GM23338 (cell line): Measurements from ENCODE around the gene LAMTOR1. TPM values are rescaled to one million over a fixed set of nuclear protein-coding genes. Genes with fewer than 3 reads are reported as not detected.

ENCODE experiments used
- ATAC-seq: fragments of 200-7000 bp; cut with Tn5 transposase; 3 replicates; pipeline ENCODE4 v1.9.1; 2020
- DNase-seq: peaks from one replicate; pipeline ENCODE4 v3.0.0-alpha.2; 2015; ENCODE audit warnings: low spot score
- H2AFZ ChIP-seq: fragments of 200-600 bp; sonication (generic); 2 replicates; pipeline ENCODE4 v1.8.0; 2016; ENCODE audit warnings: antibody characterized with exemption, mild to moderate bottlenecking, moderate library complexity
- H3F3A ChIP-seq: fragments of 200-600 bp; sonication (generic); replicated peaks from 2 replicates; pipeline ENCODE4 v1.8.0; 2017; ENCODE audit warnings: antibody characterized with exemption, mixed run types, low read depth
- H3K27ac ChIP-seq: fragments of 200-600 bp; sonication (generic); 2 replicates; pipeline ENCODE4 v1.6.1; 2016; ENCODE audit warnings: low read depth
- H3K27me3 ChIP-seq: fragments of 200-600 bp; sonication (generic); 2 replicates; pipeline ENCODE4 v1.8.0; 2016; ENCODE audit warnings: mild to moderate bottlenecking, mixed run types, moderate library complexity; ENCODE audit not compliant: insufficient read depth
- H3K36me3 ChIP-seq: fragments of 200-600 bp; sonication (generic); 2 replicates; pipeline ENCODE4 v1.8.0; 2016; ENCODE audit warnings: mild to moderate bottlenecking; ENCODE audit not compliant: insufficient read depth
- H3K4me1 ChIP-seq: fragments of 200-600 bp; sonication (generic); 2 replicates; pipeline ENCODE4 v1.8.0; 2016; ENCODE audit warnings: mild to moderate bottlenecking, moderate library complexity; ENCODE audit not compliant: insufficient read depth
- H3K4me2 ChIP-seq: fragments of 200-600 bp; sonication (generic); 2 replicates; pipeline ENCODE4 v1.7.1; 2017; ENCODE audit warnings: mixed run types
- H3K4me3 ChIP-seq: fragments of 200-600 bp; sonication (generic); 2 replicates; pipeline ENCODE4 v1.6.1; 2016; ENCODE audit warnings: mixed run types
- H3K79me2 ChIP-seq: fragments of 200-600 bp; sonication (generic); replicated peaks from 2 replicates; pipeline ENCODE4 v1.8.0; 2017; ENCODE audit warnings: mild to moderate bottlenecking; ENCODE audit not compliant: insufficient read depth
- H3K9me2 ChIP-seq: fragments of 200-600 bp; sonication (generic); 2 replicates; pipeline ENCODE4 v1.8.0; 2017; ENCODE audit not compliant: insufficient read depth
- H4K20me1 ChIP-seq: fragments of 200-600 bp; sonication (generic); replicated peaks from 2 replicates; pipeline ENCODE4 v1.8.0; 2017; ENCODE audit warnings: mild to moderate bottlenecking; ENCODE audit not compliant: insufficient read depth
- H3K27ac Mint-ChIP-seq: 2 replicates; pipeline ENCODE4 v1.8.0; 2020; ENCODE audit warnings: inconsistent platforms, mild to moderate bottlenecking, moderate library complexity, mixed read lengths
- H3K27me3 Mint-ChIP-seq: 3 replicates; pipeline ENCODE4 v1.8.0; 2022; ENCODE audit warnings: low read depth, mild to moderate bottlenecking, moderate library complexity, mixed read lengths, inconsistent platforms; ENCODE audit not compliant: insufficient read depth, poor library complexity
- H3K36me3 Mint-ChIP-seq: 3 replicates; pipeline ENCODE4 v1.8.0; 2021; ENCODE audit warnings: low read depth, mild to moderate bottlenecking, inconsistent platforms, moderate library complexity, mixed read lengths
- H3K4me1 Mint-ChIP-seq: 3 replicates; pipeline ENCODE4 v1.8.0; 2020; ENCODE audit warnings: mild to moderate bottlenecking, inconsistent platforms, mixed read lengths
- H3K4me3 Mint-ChIP-seq: 3 replicates; pipeline ENCODE4 v1.8.0; 2021; ENCODE audit warnings: moderate library complexity, mild to moderate bottlenecking, inconsistent platforms, mixed read lengths
- H3K9me3 Mint-ChIP-seq: 3 replicates; pipeline ENCODE4 v1.8.0; 2020; ENCODE audit warnings: moderate library complexity, mild to moderate bottlenecking, inconsistent platforms, mixed read lengths
- CREB1 ChIP-seq: fragments of 250-450 bp; sonication (Bioruptor Pico); IDR thresholded peaks from 2 replicates; pipeline ENCODE4 v1.5.0; 2020; ENCODE audit warnings: low read depth, mild to moderate bottlenecking, moderate library complexity
- EZH2 ChIP-seq: fragments of 200-600 bp; sonication (generic); IDR thresholded peaks from one replicate; pipeline ENCODE4 v1.8.0; 2017; ENCODE audit warnings: antibody characterized with exemption, mild to moderate bottlenecking, low read depth; ENCODE audit not compliant: unreplicated experiment
- NANOG ChIP-seq: IDR thresholded peaks from 2 replicates; pipeline ENCODE4 v1.6.1; 2016; ENCODE audit warnings: antibody characterized with exemption, borderline replicate concordance
- STAT1 ChIP-seq: IDR thresholded peaks from one replicate; pipeline ENCODE4 v1.6.1; 2016; ENCODE audit warnings: antibody characterized with exemption; ENCODE audit not compliant: unreplicated experiment
- ZNF114 ChIP-seq: fragments of 250-450 bp; sonication (Bioruptor Pico); IDR thresholded peaks from 2 replicates; pipeline ENCODE4 v1.5.0; 2020; ENCODE audit warnings: mild to moderate bottlenecking, moderate library complexity
- polyA plus RNA-seq: library from polyadenylated mRNA; unstranded; fragments of >200 nt; fragmentation: Nextera tagmentation; extraction: Ambion mirVana; gene quantifications from 2 replicates; pipeline ENCODE4 v1.2.1, GENCODE V29; 2016
- total RNA-seq: library from RNA; depleted of rRNA; stranded (reverse); fragments of >200 nt; shearing (Covaris generic); gene quantifications from 2 replicates; pipeline ENCODE4 v1.2.3, GENCODE V29; 2014
- TF ChIP-seq, protein P1 (sequence below), 2 experiments: fragments of 200-600 bp in 1 of 2; sonication (generic) in 1 of 2; conservative IDR thresholded peaks; 2 replicates each; pipeline versions ENCODE4 v1.5.1 to v1.6.1; 2016 to 2017; ENCODE audit warnings: antibody characterized with exemption in 2 of 2, low read depth in 2 of 2, mild to moderate bottlenecking in 2 of 2, moderate library complexity in 1 of 2
- TF ChIP-seq, protein P2 (sequence below): IDR thresholded peaks from 2 replicates; pipeline ENCODE4 v1.6.1; 2016; ENCODE audit warnings: antibody characterized with exemption
- TF ChIP-seq, protein P3 (sequence below): IDR thresholded peaks from one replicate; pipeline ENCODE4 v1.6.1; 2018; ENCODE audit warnings: antibody characterized with exemption; ENCODE audit not compliant: unreplicated experiment

Gene LAMTOR1
- total and polyA plus RNA-seq, 2 experiments from 2014 or later = 112 to 157 TPM

DNA sequence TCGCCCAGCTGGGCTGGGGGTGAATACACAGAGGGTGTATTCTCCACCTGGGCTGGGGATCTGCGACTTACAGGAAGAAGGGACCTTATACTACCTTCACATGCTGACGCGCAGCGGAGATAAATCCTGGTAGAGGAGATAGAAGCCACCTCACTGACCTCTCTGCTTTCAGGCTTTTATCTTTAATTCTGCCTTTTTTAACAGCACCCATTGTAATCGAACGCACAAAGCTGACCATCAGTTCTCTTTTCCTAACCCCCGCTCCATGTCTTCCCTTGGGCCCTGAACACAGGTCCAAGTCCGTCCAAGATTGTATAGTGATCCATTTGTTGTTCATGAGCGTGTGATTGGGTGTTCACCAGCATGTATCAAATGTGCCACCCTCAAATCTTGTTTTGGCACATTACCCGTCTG, 664 bp upstream of the LAMTOR1 start:
- TF ChIP-seq, protein P1, sequence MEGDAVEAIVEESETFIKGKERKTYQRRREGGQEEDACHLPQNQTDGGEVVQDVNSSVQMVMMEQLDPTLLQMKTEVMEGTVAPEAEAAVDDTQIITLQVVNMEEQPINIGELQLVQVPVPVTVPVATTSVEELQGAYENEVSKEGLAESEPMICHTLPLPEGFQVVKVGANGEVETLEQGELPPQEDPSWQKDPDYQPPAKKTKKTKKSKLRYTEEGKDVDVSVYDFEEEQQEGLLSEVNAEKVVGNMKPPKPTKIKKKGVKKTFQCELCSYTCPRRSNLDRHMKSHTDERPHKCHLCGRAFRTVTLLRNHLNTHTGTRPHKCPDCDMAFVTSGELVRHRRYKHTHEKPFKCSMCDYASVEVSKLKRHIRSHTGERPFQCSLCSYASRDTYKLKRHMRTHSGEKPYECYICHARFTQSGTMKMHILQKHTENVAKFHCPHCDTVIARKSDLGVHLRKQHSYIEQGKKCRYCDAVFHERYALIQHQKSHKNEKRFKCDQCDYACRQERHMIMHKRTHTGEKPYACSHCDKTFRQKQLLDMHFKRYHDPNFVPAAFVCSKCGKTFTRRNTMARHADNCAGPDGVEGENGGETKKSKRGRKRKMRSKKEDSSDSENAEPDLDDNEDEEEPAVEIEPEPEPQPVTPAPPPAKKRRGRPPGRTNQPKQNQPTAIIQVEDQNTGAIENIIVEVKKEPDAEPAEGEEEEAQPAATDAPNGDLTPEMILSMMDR (conservative IDR thresholded peaks at IDR 0.05; ENCODE audit: low read depth in 2 of 2) = peak in 1 of 2 experiments; percentile 5; a peak in 1 of 4 replicates
- TF ChIP-seq CREB1 (CRISPR knock-in tag) = no peak
- H3K4me1 ChIP-seq = peaks cover 6% of the 10 kb centered on the region; the same call in 1 of the 2 replicates
- ATAC-seq (no peak), DNase-seq (no peak)
- peaks cover 13% of the 10 kb centered on the region for H3K27me3 Mint-ChIP-seq
- no peaks in the 10 kb centered on the region for H3K9me2 ChIP-seq
- H3F3A ChIP-seq = peaks cover 9% of the 10 kb centered on the region; the same call in 1 of the 2 replicates
- peak overlapping the region; percentile 90 for H3K27ac ChIP-seq
- peaks cover 29% of the 10 kb centered on the region for H3K79me2 ChIP-seq
- no peaks in the 10 kb centered on the region; the same call in 1 of the 2 replicates for H3K36me3 ChIP-seq
- peak overlapping the region; percentile 98 for H3K27ac Mint-ChIP-seq
- no peaks in the 10 kb centered on the region; the same call in 2 of the 3 replicates for H3K9me3 Mint-ChIP-seq
- H3K4me3 ChIP-seq = peak overlapping the region; percentile 54
- H3K36me3 Mint-ChIP-seq = peaks cover 24% of the 10 kb centered on the region
- peaks cover 29% of the 10 kb centered on the region for H3K4me1 Mint-ChIP-seq
- no peaks in the 10 kb centered on the region for H3K27me3 ChIP-seq
- H3K4me3 Mint-ChIP-seq = peak overlapping the region; percentile 96
- H3K4me2 ChIP-seq = peak overlapping the region; percentile 78
- H2AFZ ChIP-seq = no peak overlapping the region
- H4K20me1 ChIP-seq = no peaks in the 10 kb centered on the region; the same call in none of the 2 replicates

DNA sequence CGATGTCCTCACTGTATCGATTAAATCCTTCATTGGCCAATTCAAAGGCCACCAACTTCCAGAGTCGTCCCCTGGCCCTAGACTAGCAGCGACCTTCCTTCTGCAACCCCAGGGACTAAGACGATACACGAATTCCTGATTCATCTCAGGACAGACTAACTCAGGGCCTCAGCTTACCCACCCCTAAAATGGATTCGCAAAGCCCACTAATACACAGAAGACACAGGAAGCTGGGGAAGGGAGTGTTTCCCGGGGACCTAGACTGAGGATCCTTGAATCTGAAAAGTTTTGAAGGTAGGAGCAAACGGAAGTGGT, 509 bp downstream of the LAMTOR1 start:
- ATAC-seq (no peak), DNase-seq (no peak)
- H3K36me3 ChIP-seq = peaks cover 1% of the 10 kb centered on the region; the same call in 1 of the 2 replicates
- peaks cover 29% of the 10 kb centered on the region for H3K79me2 ChIP-seq
- no peaks in the 10 kb centered on the region for H3K9me2 ChIP-seq
- H4K20me1 ChIP-seq = peaks cover 2% of the 10 kb centered on the region
- peak overlapping the region; percentile 88 for H3K27ac ChIP-seq
- peaks cover 9% of the 10 kb centered on the region; the same call in 1 of the 2 replicates for H3F3A ChIP-seq
- H3K4me2 ChIP-seq = peak overlapping the region; percentile 96
- Mint-ChIP-seq H3K9me3 (no peaks in the 10 kb centered on the region; the same call in 1 of the 3 replicates), H3K4me3 (peak overlapping the region; percentile 96), H3K27ac (peak overlapping the region; percentile 97), H3K27me3 (peaks cover 14% of the 10 kb centered on the region), H3K36me3 (peaks cover 36% of the 10 kb centered on the region), H3K4me1 (peaks cover 29% of the 10 kb centered on the region)
- H3K4me1 ChIP-seq = peaks cover 6% of the 10 kb centered on the region; the same call in 1 of the 2 replicates
- no peak overlapping the region for H2AFZ ChIP-seq
- H3K4me3 ChIP-seq = peak overlapping the region; percentile 99
- no peaks in the 10 kb centered on the region for H3K27me3 ChIP-seq
- no peak for TF ChIP-seq ZNF114 (CRISPR knock-in tag)
- TF ChIP-seq, protein P2, sequence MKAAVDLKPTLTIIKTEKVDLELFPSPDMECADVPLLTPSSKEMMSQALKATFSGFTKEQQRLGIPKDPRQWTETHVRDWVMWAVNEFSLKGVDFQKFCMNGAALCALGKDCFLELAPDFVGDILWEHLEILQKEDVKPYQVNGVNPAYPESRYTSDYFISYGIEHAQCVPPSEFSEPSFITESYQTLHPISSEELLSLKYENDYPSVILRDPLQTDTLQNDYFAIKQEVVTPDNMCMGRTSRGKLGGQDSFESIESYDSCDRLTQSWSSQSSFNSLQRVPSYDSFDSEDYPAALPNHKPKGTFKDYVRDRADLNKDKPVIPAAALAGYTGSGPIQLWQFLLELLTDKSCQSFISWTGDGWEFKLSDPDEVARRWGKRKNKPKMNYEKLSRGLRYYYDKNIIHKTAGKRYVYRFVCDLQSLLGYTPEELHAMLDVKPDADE = no peak
- TF ChIP-seq STAT1 = no peak
- TF ChIP-seq, protein P1 (conservative IDR thresholded peaks at IDR 0.05; ENCODE audit: low read depth in 2 of 2) = no peak
- TF ChIP-seq NANOG = no peak
- TF ChIP-seq, protein P3, sequence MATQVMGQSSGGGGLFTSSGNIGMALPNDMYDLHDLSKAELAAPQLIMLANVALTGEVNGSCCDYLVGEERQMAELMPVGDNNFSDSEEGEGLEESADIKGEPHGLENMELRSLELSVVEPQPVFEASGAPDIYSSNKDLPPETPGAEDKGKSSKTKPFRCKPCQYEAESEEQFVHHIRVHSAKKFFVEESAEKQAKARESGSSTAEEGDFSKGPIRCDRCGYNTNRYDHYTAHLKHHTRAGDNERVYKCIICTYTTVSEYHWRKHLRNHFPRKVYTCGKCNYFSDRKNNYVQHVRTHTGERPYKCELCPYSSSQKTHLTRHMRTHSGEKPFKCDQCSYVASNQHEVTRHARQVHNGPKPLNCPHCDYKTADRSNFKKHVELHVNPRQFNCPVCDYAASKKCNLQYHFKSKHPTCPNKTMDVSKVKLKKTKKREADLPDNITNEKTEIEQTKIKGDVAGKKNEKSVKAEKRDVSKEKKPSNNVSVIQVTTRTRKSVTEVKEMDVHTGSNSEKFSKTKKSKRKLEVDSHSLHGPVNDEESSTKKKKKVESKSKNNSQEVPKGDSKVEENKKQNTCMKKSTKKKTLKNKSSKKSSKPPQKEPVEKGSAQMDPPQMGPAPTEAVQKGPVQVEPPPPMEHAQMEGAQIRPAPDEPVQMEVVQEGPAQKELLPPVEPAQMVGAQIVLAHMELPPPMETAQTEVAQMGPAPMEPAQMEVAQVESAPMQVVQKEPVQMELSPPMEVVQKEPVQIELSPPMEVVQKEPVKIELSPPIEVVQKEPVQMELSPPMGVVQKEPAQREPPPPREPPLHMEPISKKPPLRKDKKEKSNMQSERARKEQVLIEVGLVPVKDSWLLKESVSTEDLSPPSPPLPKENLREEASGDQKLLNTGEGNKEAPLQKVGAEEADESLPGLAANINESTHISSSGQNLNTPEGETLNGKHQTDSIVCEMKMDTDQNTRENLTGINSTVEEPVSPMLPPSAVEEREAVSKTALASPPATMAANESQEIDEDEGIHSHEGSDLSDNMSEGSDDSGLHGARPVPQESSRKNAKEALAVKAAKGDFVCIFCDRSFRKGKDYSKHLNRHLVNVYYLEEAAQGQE = no peak
- TF ChIP-seq CREB1 (CRISPR knock-in tag) = no peak
- no peak for TF ChIP-seq EZH2
